SK-MEL-5 (cell line): ENCODE results near the gene DYRK1A. TPM values are rescaled to one million over a fixed set of nuclear protein-coding genes. Genes with fewer than 3 reads are reported as not detected.

Experiments used
- DNase-seq: peaks from one replicate; pipeline ENCODE4 v3.0.0-alpha.2; 2016; ENCODE audit warnings: low read depth, low spot score
- in situ Hi-C: cut with HindIII; loops from 2 replicates; pipeline ENCODE4 v1.10.0; 2016; ENCODE audit warnings: low sequenced_read_pairs, high pct_unique_total_duplicates, low pct_unique_long_range_greater_than_20kb
- total RNA-seq: library from RNA; depleted of rRNA; stranded (reverse); fragments of >200 nt; shearing (Covaris generic); gene quantifications from 2 replicates; pipeline ENCODE4 v1.2.3, GENCODE V29; 2014

DYRK1A gene
- total RNA-seq, 1 experiment from 2014 or later, result 43.9 TPM

DNA sequence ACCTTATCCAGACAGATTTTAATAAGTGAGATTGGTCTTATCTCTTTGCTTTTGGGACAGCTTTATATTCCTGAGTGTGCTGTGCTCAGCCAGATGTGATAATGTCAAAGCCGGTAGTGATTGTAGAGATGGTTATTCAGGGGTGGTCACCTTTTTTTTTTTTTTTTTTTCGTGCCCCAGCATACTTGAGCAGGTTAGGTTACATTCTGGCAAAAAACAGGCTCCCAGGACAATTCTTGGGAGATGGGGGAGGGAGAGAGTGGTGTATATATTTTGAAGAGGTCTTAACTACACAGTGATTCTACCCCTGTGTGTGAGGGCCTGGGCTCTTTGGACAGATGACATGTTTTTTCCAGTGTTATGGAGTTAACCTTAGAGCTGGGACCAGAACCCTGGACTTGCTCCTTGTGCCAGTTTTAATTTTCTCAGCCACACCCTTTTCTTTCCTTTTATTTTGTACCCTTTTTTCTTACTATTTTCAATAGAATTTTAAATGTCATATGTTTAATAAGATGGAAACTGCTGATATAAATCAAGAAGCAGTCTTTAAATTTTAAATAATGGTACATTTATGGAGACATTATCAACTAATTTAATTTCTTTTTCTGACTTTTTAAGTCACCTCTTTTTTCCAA is 88.4 kb downstream of the DYRK1A start:
- in situ Hi-C loops, result no loop called here

DNA sequence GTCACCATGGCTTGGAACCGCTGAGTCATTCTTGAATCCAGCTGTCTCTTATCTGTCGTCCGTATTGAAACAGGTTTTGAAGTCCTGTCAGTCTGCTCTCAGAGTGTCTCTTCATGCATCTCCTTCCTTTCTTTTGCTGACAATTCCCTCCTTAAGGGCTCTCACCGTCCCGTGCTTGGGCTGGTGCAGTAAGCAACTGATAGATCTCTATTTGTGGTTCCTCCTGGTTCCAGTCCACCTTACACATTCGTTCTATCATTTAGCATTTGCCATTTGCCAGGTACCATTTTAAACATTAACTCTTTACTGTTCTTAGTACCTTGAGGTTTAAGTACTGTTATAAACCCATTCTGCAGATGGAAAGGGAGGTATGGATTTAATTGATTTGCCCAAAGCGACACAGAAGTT is 88.9 kb downstream of the DYRK1A start:
- in situ Hi-C loops, result no loop called here
- no peak for DNase-seq

More for the DNA sequence above, 88.4 kb downstream of the DYRK1A start:
- no peak for DNase-seq

DNA sequence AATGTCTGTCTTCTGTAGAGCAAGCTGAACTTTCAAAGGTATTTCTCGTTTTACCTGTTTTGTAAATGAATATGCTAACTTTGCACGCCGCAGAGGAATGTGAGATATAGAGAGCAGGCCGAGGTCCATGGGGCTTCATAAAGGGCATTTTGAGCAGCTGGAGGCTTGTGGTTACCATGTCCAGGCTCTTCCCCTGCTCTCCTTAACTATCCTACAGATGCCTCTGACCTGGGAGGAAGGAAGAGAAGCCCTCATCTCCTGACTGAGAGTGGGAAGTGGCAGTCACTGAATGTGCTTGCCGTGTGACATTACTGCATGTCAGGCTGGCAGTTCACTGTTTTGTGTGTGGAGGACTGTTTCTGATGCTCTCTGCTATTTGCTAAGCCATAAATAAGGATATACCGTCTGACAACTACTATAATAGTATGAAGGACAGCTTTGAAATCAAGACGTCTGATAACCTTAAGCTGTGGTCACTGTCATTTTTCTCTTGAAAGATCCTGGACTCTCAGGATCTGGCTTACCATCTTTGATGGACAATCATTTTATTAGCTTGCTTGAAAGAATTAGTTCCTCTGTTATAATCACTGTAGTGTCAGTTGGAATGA is 92.2 kb downstream of the DYRK1A start:
- in situ Hi-C loops, result no loop called here
- no peak for DNase-seq

DNA sequence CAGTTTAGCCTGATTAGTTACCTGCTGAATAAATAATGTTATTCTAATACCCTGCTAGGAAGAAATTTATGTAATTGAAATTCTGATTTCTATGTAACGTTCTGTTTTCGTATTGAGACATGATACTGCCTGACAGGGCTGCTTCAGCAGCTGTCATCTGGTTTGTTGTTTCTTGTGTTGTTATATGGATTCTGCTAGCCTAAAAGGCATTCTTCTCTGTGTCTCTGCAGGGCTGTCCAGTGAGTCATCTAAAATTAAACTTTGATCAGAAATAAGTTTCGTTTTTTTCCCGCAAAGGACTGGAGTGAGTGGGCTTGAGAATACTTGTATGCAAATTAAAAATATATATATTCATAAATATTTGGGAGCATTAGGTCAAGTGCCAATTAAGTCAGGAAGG is 93.0 kb downstream of the DYRK1A start:
- in situ Hi-C loops, result no loop called here
- no peak for DNase-seq

DNA sequence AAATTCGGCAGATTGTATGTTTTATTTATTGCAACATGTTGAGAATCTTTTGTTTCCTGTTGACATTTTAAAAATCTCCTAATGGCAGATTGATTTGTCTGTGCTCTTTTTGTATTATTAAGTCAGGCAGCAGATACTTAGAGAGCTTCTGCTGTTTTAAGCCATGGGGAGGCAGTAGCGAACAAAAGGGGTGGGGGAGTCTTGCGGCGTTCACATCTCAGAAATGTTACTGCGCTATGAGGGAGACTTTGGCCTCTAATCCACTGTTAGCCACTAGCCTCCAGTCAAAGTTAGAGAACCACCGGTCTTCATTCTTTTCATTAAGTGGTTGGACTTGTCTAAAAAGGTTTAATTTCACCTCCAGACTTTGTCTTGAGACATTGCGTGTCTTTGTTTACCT is 93.6 kb downstream of the DYRK1A start:
- peak; percentile 26 for DNase-seq
- in situ Hi-C loops, result no loop called here

DNA sequence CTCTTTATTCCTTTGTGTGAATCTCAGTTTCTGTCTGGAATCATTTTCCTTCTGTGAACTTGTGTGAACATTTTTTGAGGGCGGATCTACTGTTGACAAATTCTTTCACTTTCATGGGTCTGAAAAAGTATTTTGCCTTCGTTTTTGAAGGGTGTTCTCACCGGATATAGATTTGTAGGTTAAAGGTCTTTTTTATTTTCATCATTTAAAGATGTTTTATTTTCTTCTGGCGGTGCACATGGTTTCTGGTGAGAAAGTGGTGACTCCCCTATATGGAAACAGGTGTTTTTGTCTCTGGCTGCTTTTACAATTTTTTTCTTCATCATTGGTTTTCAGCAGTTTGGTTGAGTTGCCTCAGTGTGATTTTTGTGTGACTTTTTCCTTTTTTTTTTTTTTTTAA is 94.9 kb downstream of the DYRK1A start:
- DNase-seq, result no peak
- in situ Hi-C loops, result no loop called here

DNA sequence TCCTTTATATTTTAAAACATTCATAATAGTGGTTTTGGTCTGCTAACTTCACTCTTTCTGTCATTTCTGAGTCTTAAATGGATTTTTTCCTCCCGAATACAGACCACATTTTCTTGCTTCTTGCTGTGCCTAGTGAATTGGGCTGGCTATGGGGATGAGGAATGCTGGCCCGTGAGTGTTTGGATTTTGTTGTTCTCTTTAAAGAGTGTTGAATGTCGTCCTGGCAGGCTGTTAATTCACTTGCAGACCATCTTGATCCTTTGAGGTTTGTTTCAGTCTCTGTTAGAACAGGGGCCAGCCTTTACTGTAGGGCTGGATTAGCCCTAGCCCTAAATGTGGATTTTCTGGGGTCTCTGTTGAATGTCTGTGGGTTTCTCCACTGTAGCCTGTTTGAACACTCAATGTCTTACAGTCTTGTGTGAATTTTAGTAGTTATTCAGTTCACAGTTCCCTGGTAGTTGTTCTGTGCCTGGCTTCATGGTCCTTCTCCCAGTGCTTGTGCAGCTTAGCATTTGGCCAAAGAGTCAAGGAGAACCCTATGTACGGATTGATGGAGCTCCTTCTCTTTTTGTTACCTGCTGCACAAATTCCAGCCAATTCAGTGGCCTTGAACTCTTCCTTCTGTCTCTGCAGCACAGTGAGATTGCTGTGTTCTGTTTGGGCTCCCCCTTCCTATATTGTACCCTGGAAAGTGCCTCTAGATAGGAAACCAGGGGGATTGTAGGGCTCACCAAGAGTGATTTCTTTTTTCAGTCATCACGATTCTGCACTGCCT is 95.7 kb downstream of the DYRK1A start:
- in situ Hi-C loops, result no loop called here
- DNase-seq, result no peak

DNA sequence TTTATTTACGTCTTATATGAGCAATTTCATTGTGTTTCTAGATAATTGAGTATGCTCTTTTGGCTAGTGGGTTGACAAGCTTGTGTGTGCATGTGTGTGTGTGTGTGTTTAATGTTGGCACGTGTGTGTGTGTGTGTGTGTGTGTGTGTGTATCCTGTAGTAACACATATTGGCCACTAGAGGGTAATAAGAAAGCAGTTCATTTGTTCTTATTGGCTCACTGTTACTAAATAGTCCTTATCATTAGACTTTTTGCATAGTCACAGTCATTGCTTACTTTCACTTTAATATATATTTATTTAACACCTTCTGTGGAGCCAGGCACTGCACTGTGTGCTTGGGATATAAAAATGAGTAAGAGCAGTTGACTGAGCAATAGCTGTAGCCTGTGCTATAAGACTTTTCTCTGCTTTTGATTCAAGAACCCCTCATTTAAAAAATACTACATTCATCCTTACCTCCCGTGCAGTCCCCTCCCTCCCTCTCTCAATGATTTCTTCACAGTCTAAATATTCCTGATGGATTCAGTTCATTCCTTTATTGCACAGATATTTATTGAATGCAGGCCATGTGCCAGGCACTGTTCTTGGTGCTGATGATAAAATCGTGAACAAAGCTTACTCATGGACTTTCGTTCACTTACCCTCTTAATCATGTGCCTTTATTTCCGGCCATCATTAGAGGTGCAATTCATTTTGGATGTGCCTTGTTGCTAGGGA is 96.7 kb downstream of the DYRK1A start:
- peak; percentile 48 for DNase-seq
- in situ Hi-C loops, result no loop called here

DNA sequence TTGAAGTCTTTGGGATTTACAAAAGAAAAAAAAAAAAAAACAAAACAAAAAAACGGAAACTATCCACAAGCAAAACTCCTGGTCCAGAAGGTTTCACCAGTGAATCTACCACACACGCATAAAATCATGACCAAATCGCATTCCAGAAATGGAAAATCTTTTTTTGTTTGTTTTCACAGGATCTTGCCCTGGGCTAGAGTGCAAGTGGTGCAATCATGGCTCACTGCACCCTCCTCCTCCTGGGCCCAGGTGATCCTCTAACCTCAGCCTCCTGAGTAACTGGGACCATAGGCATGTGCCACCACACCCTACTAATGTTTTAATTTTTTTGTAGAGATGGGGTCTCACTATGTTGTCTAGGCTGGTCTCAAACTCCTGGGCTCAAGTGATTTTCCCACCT is 100.5 kb downstream of the DYRK1A start:
- in situ Hi-C loops, result no loop called here
- DNase-seq, result no peak

DNA sequence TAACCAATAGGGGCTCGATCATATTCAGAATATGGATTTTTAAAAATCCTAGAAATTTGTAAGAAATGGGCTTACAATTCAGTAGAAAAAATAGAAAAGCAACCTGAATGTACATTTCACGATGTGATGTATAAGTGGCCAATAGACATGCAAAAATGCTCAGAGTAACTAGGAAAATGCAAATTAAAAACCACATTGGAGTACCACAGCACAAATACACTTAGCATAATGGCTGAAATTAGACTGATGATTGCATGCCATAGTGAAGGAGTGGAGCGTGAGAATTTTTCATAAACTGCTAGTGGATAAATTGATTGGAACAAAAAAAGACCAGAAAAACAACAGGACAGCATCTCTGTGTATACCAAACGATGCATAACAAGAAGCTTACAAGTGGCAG is 102.3 kb downstream of the DYRK1A start:
- in situ Hi-C loops, result no loop called here
- no peak for DNase-seq

DNA sequence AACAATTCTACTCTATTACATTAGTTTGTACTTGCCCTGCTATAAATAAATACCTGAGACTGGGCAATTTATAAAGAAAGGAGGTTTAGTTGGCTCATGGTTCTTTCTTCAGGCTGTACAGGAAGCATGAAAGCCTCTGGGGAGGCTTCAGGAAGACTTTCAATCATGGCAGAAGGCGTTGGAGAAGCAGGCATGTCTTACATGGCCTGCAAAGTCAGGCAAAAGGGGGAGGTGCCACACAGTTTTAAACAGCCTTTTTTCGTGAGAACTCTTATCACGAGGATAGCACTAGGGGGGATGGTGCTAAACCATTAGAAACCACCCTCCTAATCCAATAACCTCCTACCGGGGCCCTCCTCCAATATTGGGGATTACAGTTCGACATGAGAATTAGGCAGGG is 102.9 kb downstream of the DYRK1A start:
- in situ Hi-C loops, result no loop called here
- DNase-seq, result no peak

DNA sequence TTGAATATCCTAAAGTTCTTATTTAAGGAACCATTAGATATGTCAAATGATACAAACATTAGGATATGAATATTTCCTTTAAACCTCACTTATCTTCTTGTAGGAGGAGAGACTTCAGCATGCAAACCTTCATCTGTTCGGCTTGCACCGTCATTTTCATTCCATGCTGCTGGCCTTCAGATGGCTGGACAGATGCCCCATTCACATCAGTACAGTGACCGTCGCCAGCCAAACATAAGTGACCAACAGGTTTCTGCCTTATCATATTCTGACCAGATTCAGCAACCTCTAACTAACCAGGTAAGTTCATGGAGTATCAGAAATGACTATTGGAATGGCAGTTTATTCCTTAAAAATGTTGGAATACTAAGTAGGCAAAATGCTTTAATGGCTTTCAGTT is 106.0 kb downstream of the DYRK1A start:
- DNase-seq, result no peak
- in situ Hi-C loops, result no loop called here

DNA sequence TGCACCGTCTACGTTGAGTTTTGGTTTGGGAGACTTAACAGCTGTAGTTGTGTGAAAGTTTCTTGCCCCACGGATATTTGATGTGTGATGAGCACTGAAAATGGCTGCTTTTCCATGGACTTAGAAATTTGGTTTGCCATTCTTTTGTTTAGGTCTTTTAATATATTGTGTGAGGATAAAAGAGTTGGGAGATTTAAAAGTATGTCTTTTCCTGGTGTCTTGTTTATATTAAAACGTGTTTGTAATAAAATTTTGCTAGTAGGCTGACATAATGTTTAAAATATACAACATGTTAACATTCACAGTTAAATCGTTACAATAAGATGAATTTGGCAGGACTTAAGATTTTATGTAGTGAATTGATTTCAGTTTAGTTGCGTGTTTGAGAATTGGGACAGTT is 106.9 kb downstream of the DYRK1A start:
- in situ Hi-C loops, result no loop called here
- no peak for DNase-seq

DNA sequence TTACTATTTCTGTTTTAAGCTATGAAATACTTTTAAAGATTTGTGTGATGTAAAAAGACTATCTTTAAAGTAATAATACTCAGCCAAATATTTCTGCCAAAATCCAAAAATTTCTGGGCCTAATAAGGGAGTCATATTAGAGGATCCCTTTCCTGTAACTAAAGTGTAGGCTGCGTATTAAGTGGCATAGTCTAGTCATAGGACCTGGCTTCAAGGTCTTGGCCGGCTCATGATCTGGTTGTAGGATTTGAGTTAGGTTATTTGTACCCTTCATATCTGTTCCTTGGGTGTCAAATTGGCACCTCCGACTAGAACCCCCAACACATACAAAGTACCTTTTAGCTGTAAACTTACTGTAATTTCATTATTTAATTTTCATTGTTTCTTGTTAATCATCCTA is 107.8 kb downstream of the DYRK1A start:
- in situ Hi-C loops, result no loop called here
- no peak for DNase-seq

DNA sequence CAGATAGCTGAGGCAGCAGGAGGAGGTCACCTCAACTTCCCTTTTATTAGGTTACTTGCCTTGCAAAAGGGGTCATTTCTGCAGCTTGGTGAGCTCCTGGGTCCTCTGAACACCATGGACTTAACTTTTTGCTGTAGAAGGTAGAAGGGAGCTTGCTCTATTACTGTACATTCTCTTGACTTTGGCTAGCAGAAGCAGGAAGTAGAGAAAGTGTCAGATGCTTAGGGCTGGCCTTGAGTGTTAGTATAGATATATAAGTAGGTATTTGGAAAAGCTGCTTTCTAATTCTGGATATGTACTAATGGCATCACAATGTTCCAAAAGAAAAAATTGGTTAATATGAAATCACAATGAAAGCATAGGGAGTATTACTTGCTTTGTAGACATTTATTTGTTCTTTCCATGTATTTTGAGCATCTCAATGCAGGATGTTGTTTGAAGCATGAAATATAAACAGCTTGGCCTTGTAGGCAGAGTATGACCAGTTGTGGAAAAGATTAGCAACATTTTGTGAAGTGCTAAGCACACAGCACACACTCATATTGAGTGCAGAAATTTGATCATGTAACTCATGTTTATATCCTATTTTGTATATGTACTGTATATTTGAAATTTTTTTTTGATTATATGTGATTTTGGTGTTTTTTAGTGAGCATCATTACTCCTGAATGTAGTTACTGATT is 108.8 kb downstream of the DYRK1A start:
- DNase-seq, result no peak
- in situ Hi-C loops, result no loop called here

DNA sequence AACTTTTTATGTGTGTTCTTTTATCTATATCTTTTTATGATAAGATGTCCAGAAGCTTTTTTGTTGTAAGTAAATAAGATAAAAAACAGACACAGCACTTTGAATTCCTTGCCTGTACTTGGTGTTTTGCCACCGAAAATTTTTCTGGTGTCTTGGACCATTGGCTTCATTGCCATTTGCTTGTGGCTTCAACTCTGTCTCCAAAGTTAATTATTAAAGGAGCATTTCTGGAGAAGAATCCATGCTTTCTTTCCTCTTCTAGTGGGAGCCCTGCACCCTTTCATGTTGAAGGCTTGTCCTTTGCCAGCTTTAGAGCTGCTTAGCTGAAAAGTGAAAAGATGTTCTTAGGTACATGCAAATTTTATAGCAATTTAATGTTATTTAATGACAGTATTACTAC is 112.2 kb downstream of the DYRK1A start:
- in situ Hi-C loops, result no loop called here
- no peak for DNase-seq

DNA sequence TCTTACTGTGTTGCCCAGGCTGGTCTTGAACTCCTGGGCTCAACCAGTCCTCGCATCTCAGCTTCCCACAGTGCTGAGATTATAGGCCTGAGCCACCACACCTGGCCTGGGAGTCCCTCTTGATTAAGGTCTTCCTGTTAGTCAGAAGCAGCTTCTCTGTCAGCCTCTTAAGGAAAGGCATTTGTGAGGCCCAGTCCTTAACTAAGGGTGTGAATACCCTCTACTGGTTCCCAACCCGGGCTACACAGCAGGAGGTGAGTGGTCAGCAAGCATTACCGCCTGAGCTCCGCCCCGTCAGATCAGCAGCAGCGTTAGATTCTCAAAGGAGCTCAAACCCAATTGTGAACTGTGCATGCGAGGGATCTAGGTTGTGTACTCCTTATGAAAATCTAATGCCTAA is 117.2 kb downstream of the DYRK1A start:
- no peak for DNase-seq
- in situ Hi-C loops, result no loop called here
